ENCODE measurements around the gene EPN1. TPM values are rescaled to one million over a fixed set of nuclear protein-coding genes. Genes with fewer than 3 reads are reported as not detected.

EPN1 gene
- total RNA-seq, 1 donor from 2014 or later = 65.2 TPM

- DNase-seq (no peak), ATAC-seq (ENCODE audit: low read depth) (no peak)
- ChIA-PET POLR2A (interaction anchor here (1.1 to 1.8 kb wide), 2 partner anchors 10 to 18 kb away, joined by 6 to 10 read pairs; partner anchors contain the start of gene U2AF2), CTCF (interaction anchor here (1.9 kb wide), 1 partner anchor 40 kb away, joined by 21 read pairs; no protein-coding TSS in a partner anchor)
- intact Hi-C loops (cut with micrococcal nuclease) = no loop called here
- Mint-ChIP-seq H3K36me3 (ENCODE audit: low read depth) (peaks cover 69% of the 10 kb centered on the region), H3K4me3 (no peak overlapping the region), H3K27me3 (no peaks in the 10 kb centered on the region), H3K4me1 (peaks cover 43% of the 10 kb centered on the region), H3K9me3 (no peaks in the 10 kb centered on the region), H3K27ac (peak overlapping the region; percentile 50)
- no peak for TF ChIP-seq CTCF (IDR thresholded peaks at IDR 0.05)
Measured at GRCh38 chr19:55672418-55672817, 2.6 kb upstream of the EPN1 start.

GRCh38 chr19:55673465-55673864, 1.6 kb upstream of the EPN1 start:
- no peak for TF ChIP-seq CTCF (IDR thresholded peaks at IDR 0.05)
- Mint-ChIP-seq H3K27ac (peak overlapping the region; percentile 39), H3K4me1 (peaks cover 54% of the 10 kb centered on the region), H3K27me3 (no peaks in the 10 kb centered on the region), H3K4me3 (peak overlapping the region; percentile 13), H3K36me3 (ENCODE audit: low read depth) (peaks cover 67% of the 10 kb centered on the region), H3K9me3 (no peaks in the 10 kb centered on the region)
- intact Hi-C loops (cut with micrococcal nuclease) = no loop called here
- ATAC-seq (ENCODE audit: low read depth) (no peak), DNase-seq (no peak)
- ChIA-PET CTCF (no interaction called here), POLR2A (interaction anchor here (1.0 to 1.1 kb wide), 2 partner anchors 19 to 42 kb away, joined by 4 to 5 read pairs; no protein-coding TSS in a partner anchor)

- ChIA-PET POLR2A (interaction anchor here (1.0 to 1.1 kb wide), 4 partner anchors 18 to 42 kb away, joined by 3 to 6 read pairs (median 4); partner anchors contain the start of gene U2AF2), CTCF (no interaction called here)
- ATAC-seq (ENCODE audit: low read depth) (no peak), DNase-seq (no peak)
- H3K27ac Mint-ChIP-seq = peak overlapping the region; percentile 39
- H3K36me3 Mint-ChIP-seq (ENCODE audit: low read depth) = peaks cover 72% of the 10 kb centered on the region
- H3K9me3 Mint-ChIP-seq = no peaks in the 10 kb centered on the region
- H3K4me1 Mint-ChIP-seq = peaks cover 58% of the 10 kb centered on the region
- TF ChIP-seq CTCF (IDR thresholded peaks at IDR 0.05) = no peak
- H3K4me3 Mint-ChIP-seq = peak overlapping the region; percentile 13
- intact Hi-C loops (cut with micrococcal nuclease) = loop anchor here (2.0 kb wide), 3 partner anchors 39 to 447 kb away; partner anchors contain the start of genes ZNF579 and ZNF787
- no peaks in the 10 kb centered on the region for H3K27me3 Mint-ChIP-seq
Measured at GRCh38 chr19:55673889-55674288, 1.1 kb upstream of the EPN1 start.

GRCh38 chr19:55674459-55674840, 576 bp upstream of the EPN1 start:
- ATAC-seq (ENCODE audit: low read depth) (no peak), DNase-seq (no peak)
- Mint-ChIP-seq H3K4me3 (peak overlapping the region; percentile 50), H3K27me3 (no peaks in the 10 kb centered on the region), H3K4me1 (peaks cover 63% of the 10 kb centered on the region), H3K27ac (peak overlapping the region; percentile 74), H3K9me3 (no peaks in the 10 kb centered on the region), H3K36me3 (ENCODE audit: low read depth) (peaks cover 72% of the 10 kb centered on the region)
- CTCF ChIA-PET = no interaction called here
- TF ChIP-seq CTCF (IDR thresholded peaks at IDR 0.05) = no peak
- POLR2A ChIA-PET = interaction anchor here (1.1 kb wide), 2 partner anchors 18 to 20 kb away, joined by 3 to 6 read pairs; partner anchors contain the start of gene U2AF2
- intact Hi-C loops (cut with micrococcal nuclease) = loop anchor here (2.0 kb wide), 3 partner anchors 40 to 446 kb away; partner anchors contain the start of genes ZNF579 and ZNF787

GRCh38 chr19:55675661-55676354, 782 bp downstream of the EPN1 start:
- H3K4me1 Mint-ChIP-seq = peaks cover 74% of the 10 kb centered on the region
- H3K27ac Mint-ChIP-seq = peak overlapping the region; percentile 83
- no peak for ATAC-seq (ENCODE audit: low read depth)
- TF ChIP-seq CTCF (IDR thresholded peaks at IDR 0.05) = no peak
- peak overlapping the region; percentile 89 for H3K4me3 Mint-ChIP-seq
- no peaks in the 10 kb centered on the region for H3K27me3 Mint-ChIP-seq
- no peak for DNase-seq
- intact Hi-C loops (cut with micrococcal nuclease) = loop anchor here (1.0 to 2.0 kb wide), 5 partner anchors 21 to 445 kb away; partner anchors contain the start of genes U2AF2, ZNF579 and ZNF787
- ChIA-PET CTCF (no interaction called here), POLR2A (interaction anchor here (1.0 to 2.1 kb wide), 2 partner anchors 18 to 22 kb away, joined by 4 to 10 read pairs; no protein-coding TSS in a partner anchor)
- H3K36me3 Mint-ChIP-seq (ENCODE audit: low read depth) = peaks cover 73% of the 10 kb centered on the region
- H3K9me3 Mint-ChIP-seq = no peaks in the 10 kb centered on the region

Measured in activated B cell treated with CpG ODN at 0.5 μM for 24 hours (primary cell).